ENCODE data around the gene FHIT. TPM values are rescaled to one million over a fixed set of nuclear protein-coding genes. Genes with fewer than 3 reads are reported as not detected.

Gene FHIT
- total and polyA plus RNA-seq, 2 experiments from 2014 or later: 9.7 to 16.2 TPM

DNA sequence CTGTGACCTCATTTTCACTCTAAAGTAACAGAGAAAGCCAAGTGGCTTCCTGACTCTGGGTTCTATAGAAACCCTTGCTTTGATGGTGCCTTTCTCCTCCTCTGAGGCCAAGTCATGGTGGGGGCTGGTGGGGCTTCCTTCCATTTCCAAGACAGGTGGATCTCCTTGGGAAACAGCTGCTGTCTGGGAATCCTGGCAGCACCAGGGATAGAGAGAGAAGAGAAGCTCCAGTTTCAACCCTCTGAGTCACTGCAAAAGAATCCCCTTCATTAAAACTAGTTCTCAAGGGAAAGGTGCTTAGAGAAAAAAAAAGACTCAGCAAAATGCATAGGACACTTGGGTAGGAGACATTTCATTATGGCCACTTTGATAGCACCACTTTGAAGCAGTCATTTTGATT is 614.4 kb downstream of the FHIT start:
- no peaks in the 10 kb centered on the region for H3K4me1 ChIP-seq (ENCODE audit: insufficient read depth)
- no peaks in the 10 kb centered on the region for H3K27me3 ChIP-seq
- H4K20me1 ChIP-seq (ENCODE audit: insufficient read depth, poor library complexity, severe bottlenecking): no peaks in the 10 kb centered on the region
- H2AFZ ChIP-seq: no peak overlapping the region
- no peaks in the 10 kb centered on the region for H3K9me2 ChIP-seq (replicated peaks; ENCODE audit: insufficient read depth)
- H3K27ac ChIP-seq: no peak overlapping the region
- H3K4me2 ChIP-seq: no peak overlapping the region
- no peak for TF ChIP-seq EZH2 (IDR thresholded peaks at IDR 0.05; ENCODE audit: borderline replicate concordance)
- H3K79me2 ChIP-seq: no peaks in the 10 kb centered on the region
- H3K9me3 ChIP-seq (ENCODE audit: low read depth): no peaks in the 10 kb centered on the region
- no peak overlapping the region for H3K4me3 ChIP-seq
- DNase-seq (ENCODE audit: low spot score): peak; percentile 4
- H3K36me3 ChIP-seq (replicated peaks; ENCODE audit: insufficient read depth, low read depth): no peaks in the 10 kb centered on the region

DNA sequence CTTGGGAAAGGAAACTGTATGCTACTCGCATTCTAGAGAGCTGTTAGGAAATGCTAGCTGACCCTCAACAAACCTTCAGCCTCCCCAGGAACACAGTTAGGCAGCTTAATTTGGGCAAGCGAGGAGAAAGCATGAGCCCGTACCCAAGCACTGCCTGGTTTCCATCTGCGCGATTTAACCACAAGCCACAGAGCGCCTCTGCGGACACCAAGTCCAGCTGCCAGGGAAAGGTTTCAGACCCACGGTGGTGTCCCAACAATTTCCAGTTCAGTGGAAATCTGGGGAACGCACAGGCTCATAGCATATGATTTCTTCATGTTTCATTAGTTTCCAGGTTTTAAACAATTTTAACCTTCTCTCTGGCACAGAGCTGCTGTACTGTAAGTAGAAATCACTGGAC is 617.6 kb downstream of the FHIT start:
- no peaks in the 10 kb centered on the region for H3K36me3 ChIP-seq (replicated peaks; ENCODE audit: insufficient read depth, low read depth)
- no peaks in the 10 kb centered on the region for H3K4me1 ChIP-seq (ENCODE audit: insufficient read depth)
- DNase-seq (ENCODE audit: low spot score): no peak
- no peaks in the 10 kb centered on the region for H4K20me1 ChIP-seq (ENCODE audit: insufficient read depth, poor library complexity, severe bottlenecking)
- H3K27ac ChIP-seq: no peak overlapping the region
- H3K9me3 ChIP-seq (ENCODE audit: low read depth): no peaks in the 10 kb centered on the region
- 94% methylated on average over 9 of the region's 9 CpGs for WGBS (ENCODE audit: low lambda C conversion rate, missing lambda C conversion rate)
- no peak overlapping the region for H3K4me2 ChIP-seq
- H2AFZ ChIP-seq: no peak overlapping the region
- TF ChIP-seq EZH2 (IDR thresholded peaks at IDR 0.05; ENCODE audit: borderline replicate concordance) (no peak), EZH2phosphoT487 (IDR thresholded peaks at IDR 0.05; ENCODE audit: low read depth, severe bottlenecking, unreplicated experiment) (no peak)
- TF ChIP-seq, protein P1, sequence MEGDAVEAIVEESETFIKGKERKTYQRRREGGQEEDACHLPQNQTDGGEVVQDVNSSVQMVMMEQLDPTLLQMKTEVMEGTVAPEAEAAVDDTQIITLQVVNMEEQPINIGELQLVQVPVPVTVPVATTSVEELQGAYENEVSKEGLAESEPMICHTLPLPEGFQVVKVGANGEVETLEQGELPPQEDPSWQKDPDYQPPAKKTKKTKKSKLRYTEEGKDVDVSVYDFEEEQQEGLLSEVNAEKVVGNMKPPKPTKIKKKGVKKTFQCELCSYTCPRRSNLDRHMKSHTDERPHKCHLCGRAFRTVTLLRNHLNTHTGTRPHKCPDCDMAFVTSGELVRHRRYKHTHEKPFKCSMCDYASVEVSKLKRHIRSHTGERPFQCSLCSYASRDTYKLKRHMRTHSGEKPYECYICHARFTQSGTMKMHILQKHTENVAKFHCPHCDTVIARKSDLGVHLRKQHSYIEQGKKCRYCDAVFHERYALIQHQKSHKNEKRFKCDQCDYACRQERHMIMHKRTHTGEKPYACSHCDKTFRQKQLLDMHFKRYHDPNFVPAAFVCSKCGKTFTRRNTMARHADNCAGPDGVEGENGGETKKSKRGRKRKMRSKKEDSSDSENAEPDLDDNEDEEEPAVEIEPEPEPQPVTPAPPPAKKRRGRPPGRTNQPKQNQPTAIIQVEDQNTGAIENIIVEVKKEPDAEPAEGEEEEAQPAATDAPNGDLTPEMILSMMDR (IDR thresholded peaks at IDR 0.05; ENCODE audit: poor library complexity): no peak
- no peaks in the 10 kb centered on the region for H3K27me3 ChIP-seq
- no peaks in the 10 kb centered on the region for H3K79me2 ChIP-seq
- H3K4me3 ChIP-seq: no peak overlapping the region
- no peaks in the 10 kb centered on the region for H3K9me2 ChIP-seq (replicated peaks; ENCODE audit: insufficient read depth)

DNA sequence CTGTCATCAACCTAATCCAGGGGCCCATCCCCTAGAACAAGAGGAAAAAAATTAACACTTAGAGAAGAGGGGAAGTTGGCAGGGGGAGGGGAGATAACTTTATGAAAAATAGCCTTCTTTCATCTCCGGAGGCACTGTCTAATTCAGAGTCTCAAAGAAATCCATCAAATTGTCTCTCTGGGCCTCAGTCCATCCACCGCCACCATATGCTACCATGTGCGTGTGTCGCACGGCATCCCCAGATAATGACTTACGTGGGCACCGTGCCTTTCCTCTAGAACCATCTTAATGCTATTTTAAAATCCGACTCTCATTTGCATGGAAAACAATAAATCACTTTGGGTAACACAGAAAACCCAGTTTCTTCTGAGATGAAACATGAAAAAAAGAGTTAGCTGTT is 619.7 kb downstream of the FHIT start:
- no peaks in the 10 kb centered on the region for H4K20me1 ChIP-seq (ENCODE audit: insufficient read depth, poor library complexity, severe bottlenecking)
- no peak for DNase-seq (ENCODE audit: low spot score)
- H2AFZ ChIP-seq: no peak overlapping the region
- TF ChIP-seq EZH2phosphoT487 (IDR thresholded peaks at IDR 0.05; ENCODE audit: low read depth, severe bottlenecking, unreplicated experiment): no peak
- TF ChIP-seq, protein P1 (IDR thresholded peaks at IDR 0.05; ENCODE audit: poor library complexity): no peak
- H3K4me2 ChIP-seq: no peak overlapping the region
- H3K27ac ChIP-seq: no peak overlapping the region
- H3K4me3 ChIP-seq: no peak overlapping the region
- no peaks in the 10 kb centered on the region for H3K27me3 ChIP-seq
- H3K9me3 ChIP-seq (ENCODE audit: low read depth): no peaks in the 10 kb centered on the region
- H3K79me2 ChIP-seq: no peaks in the 10 kb centered on the region
- H3K4me1 ChIP-seq (ENCODE audit: insufficient read depth): no peaks in the 10 kb centered on the region
- WGBS (ENCODE audit: low lambda C conversion rate, missing lambda C conversion rate): 94% methylated on average over 8 of the region's 8 CpGs
- no peaks in the 10 kb centered on the region for H3K36me3 ChIP-seq (replicated peaks; ENCODE audit: insufficient read depth, low read depth)
- no peaks in the 10 kb centered on the region for H3K9me2 ChIP-seq (replicated peaks; ENCODE audit: insufficient read depth)

DNA sequence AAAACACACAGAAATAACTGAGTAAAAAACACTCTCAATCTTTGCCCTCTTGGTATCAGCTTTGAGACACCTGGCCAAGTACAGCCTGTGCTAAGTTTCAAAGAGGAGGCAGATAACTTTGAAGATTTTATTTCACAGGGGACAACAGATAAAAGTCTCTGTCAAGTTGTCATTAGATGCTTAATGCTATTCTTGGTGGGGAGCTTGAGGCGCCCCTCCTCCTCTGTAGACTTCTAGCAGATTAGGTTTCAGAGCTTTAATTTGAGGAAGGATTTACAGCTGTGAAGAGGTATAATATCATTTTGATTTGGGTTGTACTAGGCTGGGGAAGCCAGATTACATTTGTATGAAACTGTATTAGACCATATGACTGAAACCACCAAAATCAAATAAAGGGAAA is 620.3 kb downstream of the FHIT start:
- no peaks in the 10 kb centered on the region for H4K20me1 ChIP-seq (ENCODE audit: insufficient read depth, poor library complexity, severe bottlenecking)
- no peaks in the 10 kb centered on the region for H3K4me1 ChIP-seq (ENCODE audit: insufficient read depth)
- H2AFZ ChIP-seq: no peak overlapping the region
- no peaks in the 10 kb centered on the region for H3K9me2 ChIP-seq (replicated peaks; ENCODE audit: insufficient read depth)
- H3K4me2 ChIP-seq: no peak overlapping the region
- H3K9me3 ChIP-seq (ENCODE audit: low read depth): no peaks in the 10 kb centered on the region
- no peak overlapping the region for H3K4me3 ChIP-seq
- no peaks in the 10 kb centered on the region for H3K79me2 ChIP-seq
- WGBS (ENCODE audit: low lambda C conversion rate, missing lambda C conversion rate): 79% methylated on average over 1 of the region's 1 CpG
- no peak for DNase-seq (ENCODE audit: low spot score)
- TF ChIP-seq EZH2phosphoT487 (IDR thresholded peaks at IDR 0.05; ENCODE audit: low read depth, severe bottlenecking, unreplicated experiment) (no peak), EZH2 (IDR thresholded peaks at IDR 0.05; ENCODE audit: borderline replicate concordance) (no peak)
- TF ChIP-seq, protein P1 (IDR thresholded peaks at IDR 0.05; ENCODE audit: poor library complexity): no peak
- H3K27ac ChIP-seq: no peak overlapping the region
- no peaks in the 10 kb centered on the region for H3K27me3 ChIP-seq
- no peaks in the 10 kb centered on the region for H3K36me3 ChIP-seq (replicated peaks; ENCODE audit: insufficient read depth, low read depth)

Data from hepatocyte (in vitro differentiated cells).